VCaP (cell line): ENCODE results near the gene KIF26A.

Experiments used
- H3K27ac ChIP-seq: fragments of 450-650 bp; 2 replicates; pipeline ENCODE4 v1.5.1; 2017
- CTCF ChIP-seq: fragments of 450-650 bp; conservative IDR thresholded peaks from 2 replicates; pipeline ENCODE4 v1.5.1; 2017; ENCODE audit warnings: mild to moderate bottlenecking, moderate library complexity

KIF26A gene

DNA sequence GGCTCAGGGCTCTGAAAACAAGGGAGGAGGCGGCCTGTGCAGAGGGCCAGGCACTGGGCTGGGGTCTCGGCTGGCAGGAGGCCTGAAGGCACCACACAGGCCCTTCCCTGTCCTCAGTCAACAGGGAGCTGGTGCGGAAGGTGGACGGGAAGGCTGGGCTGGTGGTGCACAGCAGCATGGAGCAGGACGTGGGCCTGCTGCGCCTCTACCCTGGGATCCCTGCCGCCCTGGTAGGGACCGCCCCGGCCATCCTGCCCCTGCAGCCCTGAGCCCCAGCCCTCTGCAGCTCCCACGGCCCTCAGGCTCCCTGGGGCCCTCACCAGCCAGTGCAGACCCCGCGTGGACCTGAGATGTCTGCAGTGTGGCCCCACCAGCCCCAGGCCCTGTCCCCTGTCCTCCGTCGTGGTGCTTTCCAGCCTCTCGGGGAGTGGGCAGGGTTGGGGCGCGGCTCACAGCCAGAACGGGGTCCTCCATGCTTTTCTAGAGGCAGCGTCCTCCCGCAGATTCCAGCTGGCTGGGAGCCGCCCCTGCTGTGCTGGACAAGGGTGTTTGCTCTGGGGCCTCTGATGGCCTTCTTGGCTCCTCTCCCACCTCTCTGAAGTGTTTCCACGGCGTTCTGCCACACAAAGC is 34.8 kb upstream of the KIF26A start:
- no peak for TF ChIP-seq CTCF
- H3K27ac ChIP-seq = no peak overlapping the region

DNA sequence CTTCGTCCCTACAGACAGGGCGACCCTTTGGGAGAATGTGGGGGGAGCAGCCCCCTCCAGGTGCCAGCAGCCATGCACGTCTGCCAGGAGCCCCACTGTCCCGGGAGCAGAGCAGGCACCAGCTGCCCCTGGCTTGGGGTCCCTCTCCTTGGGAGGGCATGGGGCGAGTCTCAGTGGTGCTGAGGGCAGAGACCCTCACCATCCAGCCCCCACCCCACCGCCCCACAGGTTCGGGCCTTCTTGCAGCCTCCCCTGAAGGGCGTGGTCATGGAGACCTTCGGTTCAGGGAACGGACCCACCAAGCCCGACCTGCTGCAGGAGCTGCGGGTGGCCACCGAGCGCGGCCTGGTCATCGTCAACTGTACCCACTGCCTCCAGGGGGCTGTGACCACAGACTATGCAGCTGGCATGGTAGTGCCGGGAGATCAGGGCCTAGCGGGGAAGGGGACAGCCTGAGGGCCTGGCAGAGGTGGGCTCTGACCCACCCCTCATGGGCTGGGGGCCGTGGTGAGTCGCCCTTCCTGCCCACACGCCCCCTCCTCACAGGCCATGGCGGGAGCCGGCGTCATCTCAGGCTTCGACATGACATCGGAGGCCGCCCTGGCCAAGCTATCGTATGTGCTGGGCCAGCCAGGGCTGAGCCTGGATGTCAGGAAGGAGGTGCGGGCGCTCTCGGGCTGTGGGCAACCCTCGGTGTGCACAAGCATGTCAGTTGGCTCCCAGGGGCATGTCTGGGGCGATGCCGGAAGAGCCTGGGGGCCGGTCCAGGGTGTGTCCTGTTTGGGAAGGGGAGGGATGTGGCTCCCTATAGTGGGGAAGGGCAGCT is 34.1 kb upstream of the KIF26A start:
- no peak overlapping the region for H3K27ac ChIP-seq
- TF ChIP-seq CTCF = no peak

GRCh38 chr14:104105071-104105821 is 33.1 kb upstream of the KIF26A start:
- TF ChIP-seq CTCF = no peak
- no peak overlapping the region for H3K27ac ChIP-seq

GRCh38 chr14:104105822-104106470 is 32.4 kb upstream of the KIF26A start:
- TF ChIP-seq CTCF = no peak
- no peak overlapping the region for H3K27ac ChIP-seq

GRCh38 chr14:104106471-104106991 is 31.9 kb upstream of the KIF26A start:
- no peak overlapping the region for H3K27ac ChIP-seq
- no peak for TF ChIP-seq CTCF

- H3K27ac ChIP-seq = no peak overlapping the region
- no peak for TF ChIP-seq CTCF
These were observed 31.2 kb upstream of the KIF26A start for GRCh38 chr14:104107101-104107581.
